PC-3 (cell line): ENCODE measurements around the gene ABLIM1. TPM values are rescaled to one million over a fixed set of nuclear protein-coding genes. Genes with fewer than 3 reads are reported as not detected.

Experiments used
- ATAC-seq: fragments of 200-7000 bp; cut with Tn5 transposase; 2 replicates; pipeline ENCODE4 v1.9.1; 2020; ENCODE audit warnings: mild to moderate bottlenecking, moderate library complexity
- BruUV-seq: library from RNA; stranded (reverse); fragments of 400-500 nt; replicated peaks from 2 replicates; lab custom pipeline; 2021; lab: Mats Ljungman, UMichigan
- CTCF ChIA-PET: fragments of 300-600 bp; sonication (Branson Sonifier 250); formaldehyde crosslinking; loops from one replicate; lab custom pipeline; 2022; ENCODE audit warnings: antibody characterized with exemption; lab: Charles Lee
- POLR2A ChIA-PET: fragments of 300-600 bp; sonication (Branson Sonifier 250); formaldehyde crosslinking; loops from one replicate; lab custom pipeline; 2022; ENCODE audit warnings: antibody characterized with exemption; ENCODE audit not compliant: unreplicated experiment; lab: Charles Lee
- DNase-seq: peaks from one replicate; pipeline ENCODE4 v3.0.0-alpha.2; 2015
- H2AFZ ChIP-seq: fragments of 300-600 bp; sonication (generic); 2 replicates; pipeline ENCODE4 v1.6.0; 2016; ENCODE audit warnings: antibody characterized with exemption, low read length
- H3F3A ChIP-seq: fragments of 300-600 bp; sonication (generic); one replicate; pipeline ENCODE4 v1.6.0; 2017; ENCODE audit warnings: antibody characterized with exemption, low read length, control low read depth, mild to moderate bottlenecking; ENCODE audit not compliant: unreplicated experiment
- H3K27ac ChIP-seq: fragments of 300-600 bp; sonication (generic); 2 replicates; pipeline ENCODE4 v1.5.1; 2016; ENCODE audit warnings: mild to moderate bottlenecking, low read length
- H3K27me3 ChIP-seq: fragments of 300-600 bp; sonication (generic); 2 replicates; pipeline ENCODE4 v1.6.1; 2016; ENCODE audit warnings: low read length, mixed read lengths
- H3K36me3 ChIP-seq: fragments of 300-600 bp; sonication (generic); 2 replicates; pipeline ENCODE4 v1.6.1; 2016; ENCODE audit warnings: low read depth, mixed run types, low read length, mixed read lengths
- H3K4me1 ChIP-seq: fragments of 300-600 bp; sonication (generic); 2 replicates; pipeline ENCODE4 v1.5.1; 2016; ENCODE audit warnings: low read length; ENCODE audit not compliant: insufficient read depth
- H3K4me2 ChIP-seq: fragments of 300-600 bp; sonication (generic); 2 replicates; pipeline ENCODE4 v1.6.0; 2016; ENCODE audit warnings: low read length
- H3K4me3 ChIP-seq: fragments of 300-600 bp; sonication (generic); 2 replicates; pipeline ENCODE4 v1.5.1; 2016; ENCODE audit warnings: mild to moderate bottlenecking, low read length, mixed read lengths
- H3K79me2 ChIP-seq: fragments of 300-600 bp; sonication (generic); 2 replicates; pipeline ENCODE4 v1.6.1; 2017; ENCODE audit warnings: low read length, mixed read lengths
- H3K9ac ChIP-seq: fragments of 300-600 bp; sonication (generic); 2 replicates; pipeline ENCODE4 v1.6.0; 2016; ENCODE audit warnings: mild to moderate bottlenecking, low read length
- H3K9me2 ChIP-seq: fragments of 300-600 bp; sonication (generic); replicated peaks from 2 replicates; pipeline ENCODE4 v1.6.1; 2016; ENCODE audit warnings: mixed run types, low read length, mixed read lengths
- H3K9me3 ChIP-seq: fragments of 300-600 bp; sonication (generic); 2 replicates; pipeline ENCODE4 v1.6.1; 2016; ENCODE audit warnings: low read length, mixed read lengths
- H4K20me1 ChIP-seq: fragments of 300-600 bp; sonication (generic); 2 replicates; pipeline ENCODE4 v1.6.1; 2016; ENCODE audit warnings: low read length, mixed read lengths
- CTCF ChIP-seq: fragments of 300-600 bp; sonication (generic); conservative IDR thresholded peaks from 2 replicates; pipeline ENCODE4 v1.5.1; 2017; ENCODE audit warnings: antibody characterized with exemption, low read depth, mild to moderate bottlenecking, low read length
- EZH2 ChIP-seq: fragments of 300-600 bp; sonication (generic); IDR thresholded peaks from one replicate; pipeline ENCODE4 v1.6.1; 2017; ENCODE audit warnings: antibody characterized with exemption, mild to moderate bottlenecking, low read length; ENCODE audit not compliant: unreplicated experiment
- EZH2phosphoT487 ChIP-seq: fragments of 300-600 bp; sonication (generic); IDR thresholded peaks from 2 replicates; pipeline ENCODE4 v1.6.1; 2018; ENCODE audit warnings: mild to moderate bottlenecking, antibody characterized with exemption, low read length, borderline replicate concordance
- intact Hi-C: fragments of 100-400 bp; cut with micrococcal nuclease; formaldehyde crosslinking; loops from 2 replicates; pipeline ENCODE4 v1.9.0; 2023
- total RNA-seq: library from RNA; depleted of rRNA; stranded (reverse); fragments of >200 nt; gene quantifications from 2 replicates; pipeline ENCODE4 v1.2.3, GENCODE V29; 2014

ABLIM1 gene
- total RNA-seq, 1 experiment from 2014 or later = 12.3 TPM

- H3K79me2 ChIP-seq = no peaks in the 10 kb centered on the region
- H3K9me3 ChIP-seq = no peaks in the 10 kb centered on the region
- H3K36me3 ChIP-seq = no peaks in the 10 kb centered on the region
- ChIA-PET CTCF (interaction anchor here (1.0 kb wide), 1 partner anchor 9 kb away, joined by 4 read pairs; no protein-coding TSS in a partner anchor), POLR2A (no interaction called here)
- no peaks in the 10 kb centered on the region for H3K9me2 ChIP-seq
- intact Hi-C loops = loop anchor here (5.0 kb wide), 1 partner anchor 163 kb away; no protein-coding TSS in a partner anchor
- ATAC-seq (no peak), DNase-seq (no peak)
- no peak overlapping the region for H3K9ac ChIP-seq
- H3K4me2 ChIP-seq = peak overlapping the region; percentile 47
- peaks cover 10% of the 10 kb centered on the region for H3F3A ChIP-seq
- H3K4me3 ChIP-seq = no peak overlapping the region
- H2AFZ ChIP-seq = no peak overlapping the region
- no peaks in the 10 kb centered on the region for H4K20me1 ChIP-seq
- H3K27ac ChIP-seq = peak overlapping the region; percentile 66
- peaks cover 45% of the 10 kb centered on the region for H3K4me1 ChIP-seq
- no peaks in the 10 kb centered on the region for H3K27me3 ChIP-seq
- no TSS peak for BruUV-seq
- no peak for TF ChIP-seq EZH2phosphoT487
- TF ChIP-seq CTCF = no peak
- TF ChIP-seq EZH2 = no peak
Measured at GRCh38 chr10:114624422-114624821, 33.7 kb downstream of the ABLIM1 start.

- Histone ChIP-seq H3K9me2 (no peaks in the 10 kb centered on the region), H3K27me3 (no peaks in the 10 kb centered on the region), H4K20me1 (no peaks in the 10 kb centered on the region), H3F3A (peaks cover 10% of the 10 kb centered on the region), H3K4me3 (no peak overlapping the region), H3K4me1 (peaks cover 45% of the 10 kb centered on the region), H3K79me2 (no peaks in the 10 kb centered on the region), H2AFZ (no peak overlapping the region), H3K9me3 (no peaks in the 10 kb centered on the region), H3K9ac (no peak overlapping the region), H3K36me3 (no peaks in the 10 kb centered on the region), H3K4me2 (peak overlapping the region; percentile 64), H3K27ac (peak overlapping the region; percentile 66)
- intact Hi-C loops = loop anchor here (5.0 kb wide), 1 partner anchor 164 kb away; no protein-coding TSS in a partner anchor
- ChIA-PET POLR2A (no interaction called here), CTCF (interaction anchor here (1.0 kb wide), 1 partner anchor 10 kb away, joined by 4 read pairs; no protein-coding TSS in a partner anchor)
- BruUV-seq = no TSS peak
- peak; percentile 94 for ATAC-seq
- TF ChIP-seq EZH2 = no peak
- DNase-seq = peak; percentile 89
Measured at GRCh38 chr10:114623661-114624294, 34.3 kb downstream of the ABLIM1 start.

- H4K20me1 ChIP-seq = no peaks in the 10 kb centered on the region
- ATAC-seq = no peak
- CTCF ChIA-PET = interaction anchor here (1.0 kb wide), 1 partner anchor 10 kb away, joined by 4 read pairs; no protein-coding TSS in a partner anchor
- no peak overlapping the region for H2AFZ ChIP-seq
- H3K27ac ChIP-seq = peak overlapping the region; percentile 66
- no peaks in the 10 kb centered on the region for H3K79me2 ChIP-seq
- no peak overlapping the region for H3K9ac ChIP-seq
- no peak for TF ChIP-seq CTCF
- no peak for TF ChIP-seq EZH2phosphoT487
- TF ChIP-seq EZH2 = no peak
- POLR2A ChIA-PET = no interaction called here
- no peaks in the 10 kb centered on the region for H3K27me3 ChIP-seq
- BruUV-seq = no TSS peak
- no peak for DNase-seq
- no peaks in the 10 kb centered on the region for H3K36me3 ChIP-seq
- H3F3A ChIP-seq = peaks cover 10% of the 10 kb centered on the region
- intact Hi-C loops = loop anchor here (5.0 kb wide), 1 partner anchor 164 kb away; no protein-coding TSS in a partner anchor
- peak overlapping the region; percentile 64 for H3K4me2 ChIP-seq
- peaks cover 45% of the 10 kb centered on the region for H3K4me1 ChIP-seq
- no peaks in the 10 kb centered on the region for H3K9me2 ChIP-seq
- H3K4me3 ChIP-seq = no peak overlapping the region
- no peaks in the 10 kb centered on the region for H3K9me3 ChIP-seq
Measured at GRCh38 chr10:114623155-114623554, 34.9 kb downstream of the ABLIM1 start.
